Lower leg skin (tissue), 3 donors: ENCODE results near the gene SIK3.

Experiments used
- POLR2A ChIP-seq, 2 donors: fragments of 450-650 bp; IDR thresholded peaks; one replicate each; pipeline ENCODE4 v1.6.1; 2016 to 2017; ENCODE audit warnings: antibody characterized with exemption in 2 of 2, mild to moderate bottlenecking in 1 of 2, moderate library complexity in 1 of 2
- TF ChIP-seq, protein P1 (sequence below), 3 donors: fragments of 450-650 bp; IDR thresholded peaks; one replicate each; pipeline ENCODE4 v1.5.1; 2016; ENCODE audit warnings: antibody characterized with exemption in 3 of 3, mild to moderate bottlenecking in 3 of 3, moderate library complexity in 2 of 3

DNA sequence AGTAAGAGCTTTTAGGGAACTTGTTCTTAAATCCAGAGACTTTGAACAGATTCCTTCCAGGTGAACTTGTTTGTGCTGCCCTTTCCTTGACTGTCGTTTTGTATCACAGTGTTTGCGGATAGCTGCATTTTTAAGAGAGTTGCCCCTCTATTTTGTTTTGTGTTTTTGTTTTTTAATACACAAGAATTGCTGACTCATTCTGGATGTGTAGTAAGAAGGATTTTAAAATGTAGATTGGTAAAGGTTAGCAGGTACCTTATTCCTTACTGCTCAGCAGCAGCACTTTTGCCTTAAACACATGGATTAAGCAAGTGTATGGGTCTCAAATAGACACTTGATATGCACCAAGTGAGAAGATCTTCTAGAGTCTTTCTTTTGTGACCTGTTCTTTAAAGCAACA, 297.6 kb downstream of the SIK3 start:
- TF ChIP-seq, protein P1, sequence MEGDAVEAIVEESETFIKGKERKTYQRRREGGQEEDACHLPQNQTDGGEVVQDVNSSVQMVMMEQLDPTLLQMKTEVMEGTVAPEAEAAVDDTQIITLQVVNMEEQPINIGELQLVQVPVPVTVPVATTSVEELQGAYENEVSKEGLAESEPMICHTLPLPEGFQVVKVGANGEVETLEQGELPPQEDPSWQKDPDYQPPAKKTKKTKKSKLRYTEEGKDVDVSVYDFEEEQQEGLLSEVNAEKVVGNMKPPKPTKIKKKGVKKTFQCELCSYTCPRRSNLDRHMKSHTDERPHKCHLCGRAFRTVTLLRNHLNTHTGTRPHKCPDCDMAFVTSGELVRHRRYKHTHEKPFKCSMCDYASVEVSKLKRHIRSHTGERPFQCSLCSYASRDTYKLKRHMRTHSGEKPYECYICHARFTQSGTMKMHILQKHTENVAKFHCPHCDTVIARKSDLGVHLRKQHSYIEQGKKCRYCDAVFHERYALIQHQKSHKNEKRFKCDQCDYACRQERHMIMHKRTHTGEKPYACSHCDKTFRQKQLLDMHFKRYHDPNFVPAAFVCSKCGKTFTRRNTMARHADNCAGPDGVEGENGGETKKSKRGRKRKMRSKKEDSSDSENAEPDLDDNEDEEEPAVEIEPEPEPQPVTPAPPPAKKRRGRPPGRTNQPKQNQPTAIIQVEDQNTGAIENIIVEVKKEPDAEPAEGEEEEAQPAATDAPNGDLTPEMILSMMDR (IDR thresholded peaks at IDR 0.05), result no peak
- no peak for TF ChIP-seq POLR2A (IDR thresholded peaks at IDR 0.05)
